ENCODE results near the gene PELI1.
A peak's percentile ranks its signal among the peaks of the same experiment; 100 is the strongest.

The PELI1 gene

GRCh38 chr2:64049633-64050220 lies 94.5 kb downstream of the PELI1 start:
- peak; percentile 51 for DNase-seq (ENCODE audit: extremely low read depth, low read depth)
- no peak overlapping the region for H3K4me3 ChIP-seq (replicated peaks; ENCODE audit: low read depth, low read length)
- peak; percentile 86 for TF ChIP-seq CTCF (IDR thresholded peaks at IDR 0.05; ENCODE audit: low read depth, low read length, missing control alignments)

- H3K4me3 ChIP-seq (replicated peaks; ENCODE audit: low read depth, low read length), result no peak overlapping the region
- DNase-seq (ENCODE audit: extremely low read depth, low read depth), result no peak
- TF ChIP-seq CTCF (IDR thresholded peaks at IDR 0.05; ENCODE audit: low read depth, low read length, missing control alignments), result no peak
Observed at GRCh38 chr2:64045938-64046337, 98.3 kb downstream of the PELI1 start.

Measured in HFF-Myc (cell line).